Measurements from ENCODE around the gene LSAMP.

DNA sequence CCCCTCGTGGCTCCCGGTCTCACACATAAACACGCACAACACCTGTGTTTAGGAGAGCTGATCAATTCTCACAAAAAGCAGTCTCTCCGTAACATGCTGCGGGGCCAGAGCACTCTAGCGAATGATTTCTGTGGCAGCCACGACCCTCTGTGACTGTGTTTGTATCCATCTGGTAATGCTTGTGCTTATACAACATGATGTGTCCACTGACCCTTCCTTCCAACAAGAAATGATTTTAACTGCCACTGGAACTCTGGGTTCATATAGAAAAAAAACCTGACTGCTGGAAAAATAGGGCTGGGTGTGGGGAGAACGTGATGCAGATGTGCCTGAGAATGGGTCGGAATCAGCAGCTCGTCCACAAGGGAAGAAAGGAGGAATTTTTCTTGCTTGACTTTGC, 411.8 kb downstream of the LSAMP start:
- TF ChIP-seq, protein P1, sequence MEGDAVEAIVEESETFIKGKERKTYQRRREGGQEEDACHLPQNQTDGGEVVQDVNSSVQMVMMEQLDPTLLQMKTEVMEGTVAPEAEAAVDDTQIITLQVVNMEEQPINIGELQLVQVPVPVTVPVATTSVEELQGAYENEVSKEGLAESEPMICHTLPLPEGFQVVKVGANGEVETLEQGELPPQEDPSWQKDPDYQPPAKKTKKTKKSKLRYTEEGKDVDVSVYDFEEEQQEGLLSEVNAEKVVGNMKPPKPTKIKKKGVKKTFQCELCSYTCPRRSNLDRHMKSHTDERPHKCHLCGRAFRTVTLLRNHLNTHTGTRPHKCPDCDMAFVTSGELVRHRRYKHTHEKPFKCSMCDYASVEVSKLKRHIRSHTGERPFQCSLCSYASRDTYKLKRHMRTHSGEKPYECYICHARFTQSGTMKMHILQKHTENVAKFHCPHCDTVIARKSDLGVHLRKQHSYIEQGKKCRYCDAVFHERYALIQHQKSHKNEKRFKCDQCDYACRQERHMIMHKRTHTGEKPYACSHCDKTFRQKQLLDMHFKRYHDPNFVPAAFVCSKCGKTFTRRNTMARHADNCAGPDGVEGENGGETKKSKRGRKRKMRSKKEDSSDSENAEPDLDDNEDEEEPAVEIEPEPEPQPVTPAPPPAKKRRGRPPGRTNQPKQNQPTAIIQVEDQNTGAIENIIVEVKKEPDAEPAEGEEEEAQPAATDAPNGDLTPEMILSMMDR (IDR thresholded peaks at IDR 0.05), result no peak
- no peak for TF ChIP-seq POLR2A (IDR thresholded peaks at IDR 0.05)
